LoVo (cell line): ENCODE measurements around the gene ACO1.

ENCODE experiments used
- DNase-seq: peaks from one replicate; pipeline ENCODE4 v3.0.0-alpha.2; 2016; ENCODE audit warnings: low spot score

The ACO1 gene

GRCh38 chr9:32490601-32491000 lies 106.2 kb downstream of the ACO1 start:
- DNase-seq, result no peak

DNA sequence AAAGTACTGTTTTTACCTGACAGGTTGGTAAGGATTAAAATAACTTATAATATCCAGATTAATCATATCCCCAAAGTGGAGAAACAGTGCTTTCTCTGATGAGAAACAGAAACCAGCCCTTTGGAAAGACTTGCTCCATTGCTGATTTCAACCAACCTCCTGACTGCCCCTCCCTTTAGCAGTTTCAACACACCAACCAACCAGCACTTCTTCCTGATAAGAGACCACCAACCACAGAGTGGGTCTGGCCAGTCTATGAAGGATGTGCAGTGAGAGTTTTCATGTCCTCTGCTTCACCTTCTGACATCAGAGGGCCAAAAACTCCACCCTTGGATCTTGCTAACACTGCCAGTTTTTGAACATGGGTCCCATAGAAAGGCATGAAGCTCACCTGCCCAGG lies 113.5 kb downstream of the ACO1 start:
- no peak for DNase-seq

GRCh38 chr9:32500768-32501167 lies 116.3 kb downstream of the ACO1 start:
- no peak for DNase-seq

DNA sequence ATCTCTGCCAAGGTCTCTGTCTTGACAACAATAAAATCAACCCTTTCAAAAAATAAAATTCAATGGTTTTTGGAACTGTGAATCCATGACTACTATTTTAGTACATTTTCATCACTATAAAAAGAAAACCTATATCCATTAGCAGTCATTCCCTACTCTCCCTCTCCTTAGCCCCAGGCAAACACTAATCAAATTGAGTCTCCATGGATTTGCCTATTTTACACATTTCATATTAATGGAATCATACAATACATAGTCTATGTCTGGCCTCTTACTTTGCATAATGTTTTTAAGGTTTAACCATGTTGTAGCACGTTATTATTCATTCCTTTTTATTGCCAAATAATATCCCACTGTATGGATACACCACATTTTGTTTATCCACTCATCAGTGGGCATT lies 117.4 kb downstream of the ACO1 start:
- no peak for DNase-seq

DNA sequence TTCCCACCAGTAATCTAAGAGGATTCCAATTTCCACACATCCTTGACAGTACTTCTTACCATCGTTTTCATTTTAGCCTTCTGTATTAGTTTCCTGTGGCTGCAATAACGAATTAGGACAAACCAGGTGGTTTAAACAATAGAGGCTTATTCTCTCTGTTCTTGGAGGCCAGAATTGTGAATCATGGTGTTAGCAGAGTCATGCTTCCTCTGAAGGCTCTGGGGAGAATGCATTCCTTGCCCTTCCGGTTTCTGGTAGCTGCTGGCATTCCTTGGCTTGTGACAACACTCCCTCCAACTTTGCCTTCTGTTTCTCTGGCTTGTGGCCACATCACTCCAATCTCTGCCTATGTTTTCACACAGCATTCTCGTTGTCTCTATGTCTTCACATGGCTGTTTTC lies 118.0 kb downstream of the ACO1 start:
- DNase-seq, result no peak

GRCh38 chr9:32503008-32503407 lies 118.6 kb downstream of the ACO1 start:
- no peak for DNase-seq
